GM12878 (cell line): ENCODE results near the gene NDUFC2. TPM values are rescaled to one million over a fixed set of nuclear protein-coding genes. Genes with fewer than 3 reads are reported as not detected.

Source experiments
- ATAC-seq: fragments of 200-7000 bp; cut with Tn5 transposase; 3 replicates; pipeline ENCODE4 v1.9.1; 2020; ENCODE audit warnings: mild to moderate bottlenecking, moderate library complexity
- BruUV-seq: library from RNA; stranded (reverse); fragments of 400-500 nt; replicated peaks from 2 replicates; lab custom pipeline; 2021; lab: Mats Ljungman, UMichigan
- CTCF ChIA-PET: fragments of 300-600 bp; sonication (Branson Sonifier 250); formaldehyde crosslinking; extraction: SDS; loops from one replicate; lab custom pipeline; 2021; ENCODE audit warnings: inconsistent platforms; lab: Yijun Ruan, JAX
- POLR2A ChIA-PET: fragments of 350-600 bp; formaldehyde crosslinking; extraction: SDS; loops from one replicate; lab custom pipeline; 2021; ENCODE audit warnings: inconsistent platforms; lab: Charles Lee
- RAD21 ChIA-PET: fragments of 300-600 bp; sonication (Branson Sonifier 250); formaldehyde crosslinking; loops from one replicate; lab custom pipeline; 2023; ENCODE audit warnings: antibody characterized with exemption; ENCODE audit not compliant: unreplicated experiment; lab: Charles Lee
- SMC1A ChIA-PET: fragments of 300-600 bp; sonication (Branson Sonifier 250); formaldehyde crosslinking; loops from one replicate; lab custom pipeline; 2023; ENCODE audit not compliant: unreplicated experiment, uncharacterized antibody; lab: Charles Lee
- DNase-seq: peaks from one replicate; pipeline ENCODE4 v3.0.0-alpha.2; 2011; ENCODE audit warnings: low read depth, low spot score
- FAIRE-seq: peaks from 3 replicates; lab custom pipeline; 2011; peaks lifted over from hg19 to GRCh38; lab: Jason Lieb, UNC
- H2AFZ ChIP-seq: 2 replicates; pipeline ENCODE4 v1.6.0; 2011; ENCODE audit warnings: low read depth, low read length, control low read depth; ENCODE audit not compliant: control insufficient read depth
- H3K27ac ChIP-seq: 2 replicates; pipeline ENCODE4 v1.5.1; 2011; ENCODE audit warnings: control low read depth; ENCODE audit not compliant: control insufficient read depth, insufficient read depth
- H3K27me3 ChIP-seq, 2 experiments: replicated peaks in 1 of 2; 2 replicates each; pipeline versions ENCODE4 v1.6.0 to v1.6.1; 2011; ENCODE audit warnings: low read length in 1 of 2; ENCODE audit not compliant: control insufficient read depth in 2 of 2, insufficient read depth in 2 of 2
- H3K36me3 ChIP-seq, 2 experiments: 2 replicates each; pipeline ENCODE4 v1.5.1; 2011; ENCODE audit warnings: low read length in 1 of 2; ENCODE audit not compliant: control insufficient read depth in 2 of 2, insufficient read depth in 2 of 2
- H3K4me1 ChIP-seq: 2 replicates; pipeline ENCODE4 v1.6.1; 2011; ENCODE audit warnings: mild to moderate bottlenecking, low read length, moderate library complexity, mixed read lengths; ENCODE audit not compliant: control insufficient read depth, insufficient read depth
- H3K4me2 ChIP-seq: 2 replicates; pipeline ENCODE4 v1.6.0; 2011; ENCODE audit warnings: control low read depth; ENCODE audit not compliant: control insufficient read depth, insufficient read depth
- H3K4me3 ChIP-seq: fragments of 200-600 bp; sonication (generic); 2 replicates; pipeline ENCODE4 v1.5.1; 2016
- H3K79me2 ChIP-seq: 2 replicates; pipeline ENCODE4 v1.6.0; 2011; ENCODE audit warnings: low read length; ENCODE audit not compliant: control insufficient read depth, insufficient read depth
- H3K9ac ChIP-seq: 2 replicates; pipeline ENCODE4 v1.8.0; 2011; ENCODE audit warnings: low read length, control low read depth, mixed read lengths; ENCODE audit not compliant: control insufficient read depth, insufficient read depth
- H3K9me3 ChIP-seq: replicated peaks from 3 replicates; pipeline ENCODE4 v1.5.1; 2011; ENCODE audit warnings: mild to moderate bottlenecking, low read length; ENCODE audit not compliant: control insufficient read depth, insufficient read depth
- H4K20me1 ChIP-seq: 2 replicates; pipeline ENCODE4 v1.6.0; 2011; ENCODE audit not compliant: control insufficient read depth, insufficient read depth
- ATF7 ChIP-seq: fragments of 450-650 bp; IDR thresholded peaks from 2 replicates; pipeline ENCODE4 v1.6.1; 2016; ENCODE audit warnings: low read depth, mild to moderate bottlenecking
- BACH1 ChIP-seq: fragments of 450-650 bp; IDR thresholded peaks from 2 replicates; pipeline ENCODE4 v1.6.1; 2017; ENCODE audit warnings: mild to moderate bottlenecking, borderline replicate concordance
- CBX5 ChIP-seq: sonication (generic); IDR thresholded peaks from 2 replicates; pipeline ENCODE4 v1.6.1; 2016; ENCODE audit warnings: low read depth, moderate library complexity, mild to moderate bottlenecking, inconsistent platforms
- CHD2 ChIP-seq: IDR thresholded peaks from 2 replicates; pipeline ENCODE4 v1.6.1; 2011; ENCODE audit warnings: low read depth, low read length, improper control_type of control experiment, borderline replicate concordance
- CREB1 ChIP-seq: IDR thresholded peaks from 2 replicates; pipeline ENCODE4 v1.6.1; 2012; ENCODE audit warnings: low read depth, mild to moderate bottlenecking, inconsistent platforms
- E2F8 ChIP-seq: fragments of 450-650 bp; IDR thresholded peaks from 2 replicates; pipeline ENCODE4 v1.6.1; 2018; ENCODE audit warnings: mild to moderate bottlenecking, low read depth, moderate library complexity; ENCODE audit not compliant: partially characterized antibody
- ESRRA ChIP-seq: IDR thresholded peaks from 2 replicates; pipeline ENCODE4 v1.6.1; 2012; ENCODE audit warnings: mild to moderate bottlenecking, low read length, improper control_type of control experiment
- LARP7 ChIP-seq: fragments of 450-650 bp; IDR thresholded peaks from 2 replicates; pipeline ENCODE4 v1.6.1; 2017; ENCODE audit warnings: mild to moderate bottlenecking
- MTA3 ChIP-seq: IDR thresholded peaks from 2 replicates; pipeline ENCODE4 v1.6.1; 2012; ENCODE audit warnings: low read length, inconsistent platforms, borderline replicate concordance
- NFXL1 ChIP-seq: fragments of 450-650 bp; IDR thresholded peaks from 2 replicates; pipeline ENCODE4 v1.6.1; 2017; ENCODE audit warnings: antibody characterized with exemption, mild to moderate bottlenecking, borderline replicate concordance
- NFYB ChIP-seq: IDR thresholded peaks from 2 replicates; pipeline ENCODE4 v1.6.1; 2011; ENCODE audit warnings: low read depth, mild to moderate bottlenecking, low read length, improper control_type of control experiment, moderate library complexity; ENCODE audit not compliant: insufficient read depth
- NR2F1 ChIP-seq: fragments of 450-650 bp; conservative IDR thresholded peaks from 2 replicates; pipeline ENCODE4 v1.6.1; 2017; ENCODE audit warnings: mild to moderate bottlenecking
- PAX8 ChIP-seq: fragments of 450-650 bp; IDR thresholded peaks from 2 replicates; pipeline ENCODE4 v1.6.1; 2017; ENCODE audit warnings: mild to moderate bottlenecking, moderate library complexity
- POLR2AphosphoS2 ChIP-seq: IDR thresholded peaks from 2 replicates; pipeline ENCODE4 v1.6.1; 2011; ENCODE audit warnings: low read depth, mild to moderate bottlenecking, low read length, improper control_type of control experiment, moderate library complexity
- RELB ChIP-seq: fragments of 450-650 bp; IDR thresholded peaks from 2 replicates; pipeline ENCODE4 v1.6.1; 2017; ENCODE audit warnings: low read depth, mild to moderate bottlenecking, moderate library complexity
- SREBF2 ChIP-seq: IDR thresholded peaks from 2 replicates; pipeline ENCODE4 v1.6.1; 2012; ENCODE audit warnings: mild to moderate bottlenecking, low read length
- YY1 ChIP-seq: IDR thresholded peaks from 2 replicates; pipeline ENCODE4 v1.6.1; 2011; ENCODE audit warnings: low read depth, mild to moderate bottlenecking, low read length
- WGBS: methylation state at CpG from one replicate; pipeline ENCODE4 v1.1.6; 2016; ENCODE audit warnings: low lambda C conversion rate; ENCODE audit not compliant: insufficient replicate concordance, insufficient coverage; ENCODE audit errors: missing lambda C conversion rate; 5-methylcytosine and 5-hydroxymethylcytosine counted together
- in situ Hi-C: fragments of 300-500 bp; cut with MboI; formaldehyde crosslinking; loops from 9 replicates; pipeline ENCODE4 v1.14.3; 2018; ENCODE audit warnings: mixed read lengths
- intact Hi-C: fragments of 100-400 bp; cut with micrococcal nuclease; formaldehyde crosslinking; loops from one replicate; pipeline ENCODE4 v1.14.2; 2022; ENCODE audit not compliant: unreplicated experiment
- polyA plus RNA-seq, 11 experiments: library from polyadenylated mRNA; depleted of rRNA in 4 of 11; unstranded in 6 of 11; stranded (reverse) in 5 of 11; fragments of >200 nt; fragmentation: Nextera tagmentation in 4 of 11; fragmentation: Illumina TruSeq in 1 of 11; extraction: Ambion mirVana in 4 of 11; extraction: Trizol in 1 of 11; gene quantifications; 1 replicate in 1 of 11; 2 replicates in 10 of 11; pipeline versions ENCODE4 v1.2.1 to v1.2.3, GENCODE V29; 2011 to 2016; ENCODE audit warnings: inconsistent platforms in 2 of 11, missing spikeins in 2 of 11, low read depth in 1 of 11
- total RNA-seq, 4 experiments: library from RNA; depleted of rRNA in 3 of 4; stranded (reverse); fragments of >200 nt in 3 of 4; fragmentation: Illumina TruSeq in 1 of 4; extraction: Trizol in 1 of 4; gene quantifications; 2 replicates each; pipeline versions ENCODE4 v1.2.1 to v1.2.3, GENCODE V29; 2013 to 2021
- TF ChIP-seq, protein P1 (sequence below): IDR thresholded peaks from 2 replicates; pipeline ENCODE4 v1.6.1; 2012; ENCODE audit warnings: low read depth, low read length, improper control_type of control experiment

NDUFC2 gene
- total and polyA plus RNA-seq, 10 of the 15 experiments (the other 5 are each of a cell fraction or from before 2014, with no cell fraction given) = 103 to 529 (median 192) TPM

DNA sequence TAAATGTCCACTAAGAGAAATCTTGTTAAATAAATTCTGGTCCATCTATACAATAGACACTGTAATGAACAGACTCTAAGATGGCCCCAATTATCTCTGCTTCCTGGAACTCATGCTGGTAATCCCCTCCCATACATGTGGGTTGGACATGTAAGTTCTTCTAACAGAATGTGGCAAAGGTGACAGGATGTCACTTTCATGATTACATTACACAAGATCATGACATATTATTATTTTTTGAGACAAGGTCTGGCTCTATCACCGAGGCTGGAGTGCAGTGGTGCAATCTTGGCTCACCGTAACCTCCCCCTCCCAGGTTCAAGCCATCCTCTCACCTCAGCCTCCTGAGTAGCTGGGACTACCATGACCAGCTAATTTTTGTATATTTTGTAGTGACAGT lies 14.6 kb upstream of the NDUFC2 start:
- no peak overlapping the region for H3K27ac ChIP-seq
- H3K36me3 ChIP-seq = peaks cover 0 to 9% of the 10 kb centered on the region in 2 experiments; a peak in 2 of 4 replicates
- no peak overlapping the region for H3K4me2 ChIP-seq
- H4K20me1 ChIP-seq = no peaks in the 10 kb centered on the region
- ATAC-seq = peak; percentile 91
- ChIA-PET CTCF (interaction anchor here (2.1 kb wide), 1 partner anchor 48 kb away, joined by 5 read pairs; no protein-coding TSS in a partner anchor), POLR2A (no interaction called here), RAD21 (interaction anchor here (1.4 kb wide), 1 partner anchor 15 kb away, joined by 3 read pairs; the partner anchor contains the start of gene NDUFC2), SMC1A (interaction anchor here (1.0 kb wide), 1 partner anchor 22 kb away, joined by 4 read pairs; no protein-coding TSS in a partner anchor)
- BruUV-seq = no TSS peak
- in situ Hi-C loops = no loop called here
- no peaks in the 10 kb centered on the region for H3K27me3 ChIP-seq
- no peak overlapping the region for H2AFZ ChIP-seq
- H3K9ac ChIP-seq = no peak overlapping the region
- intact Hi-C loops = no loop called here
- 67% methylated on average over 2 of the region's 2 CpGs for WGBS
- FAIRE-seq = no peak
- DNase-seq = no peak
- no peaks in the 10 kb centered on the region for H3K79me2 ChIP-seq
- H3K4me1 ChIP-seq = no peaks in the 10 kb centered on the region
- H3K9me3 ChIP-seq = no peaks in the 10 kb centered on the region
- no peak overlapping the region for H3K4me3 ChIP-seq
- no peak for TF ChIP-seq E2F8
- no peak for TF ChIP-seq BACH1
- TF ChIP-seq NFYB = no peak
- no peak for TF ChIP-seq ATF7
- no peak for TF ChIP-seq YY1
- 0 out of 2 replicates have a peak, but pooled peaks have one; percentile 38 for TF ChIP-seq CREB1
- TF ChIP-seq, protein P1, sequence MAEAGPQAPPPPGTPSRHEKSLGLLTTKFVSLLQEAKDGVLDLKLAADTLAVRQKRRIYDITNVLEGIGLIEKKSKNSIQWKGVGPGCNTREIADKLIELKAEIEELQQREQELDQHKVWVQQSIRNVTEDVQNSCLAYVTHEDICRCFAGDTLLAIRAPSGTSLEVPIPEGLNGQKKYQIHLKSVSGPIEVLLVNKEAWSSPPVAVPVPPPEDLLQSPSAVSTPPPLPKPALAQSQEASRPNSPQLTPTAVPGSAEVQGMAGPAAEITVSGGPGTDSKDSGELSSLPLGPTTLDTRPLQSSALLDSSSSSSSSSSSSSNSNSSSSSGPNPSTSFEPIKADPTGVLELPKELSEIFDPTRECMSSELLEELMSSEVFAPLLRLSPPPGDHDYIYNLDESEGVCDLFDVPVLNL = no peak
- TF ChIP-seq NR2F1 = peak; percentile 64
- TF ChIP-seq POLR2AphosphoS2 = no peak
- TF ChIP-seq LARP7 = no peak
- no peak for TF ChIP-seq CBX5
- TF ChIP-seq CHD2 = no peak
- no peak for TF ChIP-seq PAX8
- TF ChIP-seq ESRRA = no peak
- peak; percentile 62 for TF ChIP-seq RELB
- no peak for TF ChIP-seq NFXL1
- no peak for TF ChIP-seq SREBF2
- TF ChIP-seq MTA3 = no peak
